ENCODE measurements around the gene GALNT16. TPM values are rescaled to one million over a fixed set of nuclear protein-coding genes. Genes with fewer than 3 reads are reported as not detected.

GALNT16 gene
- total and polyA plus RNA-seq, 2 donors (not counting 3 experiments of a cell fraction or from before 2014, with no cell fraction given), result 0.39 to 0.49 TPM

DNA sequence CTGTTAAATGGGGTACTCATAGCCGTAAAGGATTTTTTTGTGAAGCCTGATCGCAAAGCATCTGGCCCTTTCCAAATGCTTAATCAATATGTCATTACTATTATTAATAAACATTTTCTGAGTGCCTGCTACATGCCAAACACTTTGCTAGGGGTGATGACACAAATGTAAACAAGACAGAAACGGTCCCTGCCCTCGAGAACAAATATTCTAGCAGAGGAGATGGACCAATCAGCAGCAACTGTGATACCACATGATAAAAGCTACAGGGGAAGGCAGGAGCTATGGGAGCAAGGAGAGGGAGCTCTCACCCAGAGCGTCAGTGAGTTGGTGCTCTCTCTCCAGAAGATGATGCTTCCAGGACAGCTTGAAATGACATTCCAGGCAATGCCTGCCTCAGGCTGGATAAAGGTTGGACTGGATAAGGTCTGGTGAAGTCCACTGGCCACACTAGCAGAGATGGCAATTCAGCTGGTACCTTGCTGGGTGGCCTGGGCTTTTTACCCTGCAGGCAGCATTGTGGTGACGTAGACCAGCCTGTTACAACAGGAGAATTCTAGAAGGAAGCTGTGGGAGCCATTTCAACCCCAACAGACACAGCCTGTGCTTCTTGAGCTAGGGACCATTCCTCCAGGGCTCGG lies 97.1 kb downstream of the GALNT16 start:
- Histone ChIP-seq H3K9me3 (replicated peaks; ENCODE audit: control insufficient read depth, insufficient read depth, low read length) (no peaks in the 10 kb centered on the region), H2AFZ (ENCODE audit: low read depth, low read length) (no peak overlapping the region), H3K9me1 (replicated peaks; ENCODE audit: control insufficient read depth, extremely low read depth, insufficient read depth, low read length) (no peaks in the 10 kb centered on the region), H4K20me1 (replicated peaks; ENCODE audit: control insufficient read depth, extremely low read depth, insufficient read depth, low read length) (no peaks in the 10 kb centered on the region), H3K27me3 (ENCODE audit: control insufficient read depth in 2 of 2, insufficient read depth in 2 of 2, low read length in 2 of 2) (peaks cover 0 to 5% of the 10 kb centered on the region in 2 experiments), H3K9ac (replicated peaks; ENCODE audit: extremely low read depth, insufficient read depth, low read length) (no peak overlapping the region), H3K4me2 (ENCODE audit: insufficient read depth, low read length) (no peak overlapping the region), H3K4me1 (ENCODE audit: control insufficient read depth, extremely low read depth, insufficient read depth, low read length) (no peaks in the 10 kb centered on the region), H3K27ac (ENCODE audit: insufficient read depth, low read depth, low read length) (no peak overlapping the region), H3K36me3 (ENCODE audit: control insufficient read depth in 2 of 2, extremely low read depth in 1 of 2, insufficient read depth in 2 of 2, low read length in 2 of 2) (no peaks in the 10 kb centered on the region), H3K79me2 (ENCODE audit: control insufficient read depth, insufficient read depth, low read length) (no peaks in the 10 kb centered on the region), H3K4me3 (replicated peaks in 1 of 3; ENCODE audit: insufficient read depth in 1 of 3, low read depth in 1 of 3, low read length in 3 of 3) (no peak overlapping the region)
- FAIRE-seq, result no peak
- DNase-seq (ENCODE audit: low read depth, low spot score), result no peak
- CTCF ChIA-PET, result interaction anchor here (1.2 to 4.2 kb wide), 3 partner anchors 9 to 114 kb away, joined by 3 to 18 read pairs (median 6); no protein-coding TSS in a partner anchor
- BruUV-seq (replicated peaks), result no TSS peak
- POLR2A ChIA-PET, result interaction anchor here (0.6 kb wide), 1 partner anchor 447 kb away, joined by 7 read pairs; no protein-coding TSS in a partner anchor
- TF ChIP-seq GATA2 (IDR thresholded peaks at IDR 0.05; ENCODE audit: insufficient read depth, insufficient read length, low read depth, low read length) (no peak), FOS (IDR thresholded peaks at IDR 0.05; ENCODE audit: borderline replicate concordance, insufficient read depth, low read length) (no peak), MYC (IDR thresholded peaks at IDR 0.05; ENCODE audit: low read depth, low read length) (no peak), POLR2A (IDR thresholded peaks at IDR 0.05; ENCODE audit: low read depth, low read length) (no peak), POLR2AphosphoS5 (IDR thresholded peaks at IDR 0.05; ENCODE audit: insufficient read depth, low read depth, low read length) (no peak), EZH2 (IDR thresholded peaks at IDR 0.05; ENCODE audit: borderline replicate concordance, low read depth, low read length, severe bottlenecking) (no peak), JUN (IDR thresholded peaks at IDR 0.05; ENCODE audit: borderline replicate concordance, insufficient read depth, insufficient read length, low read depth) (no peak)
- TF ChIP-seq, protein P1, sequence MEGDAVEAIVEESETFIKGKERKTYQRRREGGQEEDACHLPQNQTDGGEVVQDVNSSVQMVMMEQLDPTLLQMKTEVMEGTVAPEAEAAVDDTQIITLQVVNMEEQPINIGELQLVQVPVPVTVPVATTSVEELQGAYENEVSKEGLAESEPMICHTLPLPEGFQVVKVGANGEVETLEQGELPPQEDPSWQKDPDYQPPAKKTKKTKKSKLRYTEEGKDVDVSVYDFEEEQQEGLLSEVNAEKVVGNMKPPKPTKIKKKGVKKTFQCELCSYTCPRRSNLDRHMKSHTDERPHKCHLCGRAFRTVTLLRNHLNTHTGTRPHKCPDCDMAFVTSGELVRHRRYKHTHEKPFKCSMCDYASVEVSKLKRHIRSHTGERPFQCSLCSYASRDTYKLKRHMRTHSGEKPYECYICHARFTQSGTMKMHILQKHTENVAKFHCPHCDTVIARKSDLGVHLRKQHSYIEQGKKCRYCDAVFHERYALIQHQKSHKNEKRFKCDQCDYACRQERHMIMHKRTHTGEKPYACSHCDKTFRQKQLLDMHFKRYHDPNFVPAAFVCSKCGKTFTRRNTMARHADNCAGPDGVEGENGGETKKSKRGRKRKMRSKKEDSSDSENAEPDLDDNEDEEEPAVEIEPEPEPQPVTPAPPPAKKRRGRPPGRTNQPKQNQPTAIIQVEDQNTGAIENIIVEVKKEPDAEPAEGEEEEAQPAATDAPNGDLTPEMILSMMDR (IDR thresholded peaks at IDR 0.05; ENCODE audit: extremely low read depth in 1 of 2, insufficient read depth in 1 of 2, low read depth in 1 of 2, low read length in 2 of 2), result no peak
- TF ChIP-seq, protein P2, sequence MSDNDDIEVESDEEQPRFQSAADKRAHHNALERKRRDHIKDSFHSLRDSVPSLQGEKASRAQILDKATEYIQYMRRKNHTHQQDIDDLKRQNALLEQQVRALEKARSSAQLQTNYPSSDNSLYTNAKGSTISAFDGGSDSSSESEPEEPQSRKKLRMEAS (IDR thresholded peaks at IDR 0.05; ENCODE audit: insufficient read depth, insufficient read length), result no peak
- dilution Hi-C loops (cut with MboI; ENCODE audit: extremely low pct_ligation_motif_present, low sequenced_read_pairs) (no loop called here), intact Hi-C loops (cut with micrococcal nuclease) (no loop called here)

Data from endothelial cell of umbilical vein (primary cell).